ENCODE data around the gene CPNE1. TPM values are rescaled to one million over a fixed set of nuclear protein-coding genes. Genes with fewer than 3 reads are reported as not detected.

The CPNE1 gene
- total and polyA plus RNA-seq, 10 of the 15 experiments (the other 5 are each of a cell fraction or from before 2014, with no cell fraction given), result 84.9 to 209 (median 146) TPM

DNA sequence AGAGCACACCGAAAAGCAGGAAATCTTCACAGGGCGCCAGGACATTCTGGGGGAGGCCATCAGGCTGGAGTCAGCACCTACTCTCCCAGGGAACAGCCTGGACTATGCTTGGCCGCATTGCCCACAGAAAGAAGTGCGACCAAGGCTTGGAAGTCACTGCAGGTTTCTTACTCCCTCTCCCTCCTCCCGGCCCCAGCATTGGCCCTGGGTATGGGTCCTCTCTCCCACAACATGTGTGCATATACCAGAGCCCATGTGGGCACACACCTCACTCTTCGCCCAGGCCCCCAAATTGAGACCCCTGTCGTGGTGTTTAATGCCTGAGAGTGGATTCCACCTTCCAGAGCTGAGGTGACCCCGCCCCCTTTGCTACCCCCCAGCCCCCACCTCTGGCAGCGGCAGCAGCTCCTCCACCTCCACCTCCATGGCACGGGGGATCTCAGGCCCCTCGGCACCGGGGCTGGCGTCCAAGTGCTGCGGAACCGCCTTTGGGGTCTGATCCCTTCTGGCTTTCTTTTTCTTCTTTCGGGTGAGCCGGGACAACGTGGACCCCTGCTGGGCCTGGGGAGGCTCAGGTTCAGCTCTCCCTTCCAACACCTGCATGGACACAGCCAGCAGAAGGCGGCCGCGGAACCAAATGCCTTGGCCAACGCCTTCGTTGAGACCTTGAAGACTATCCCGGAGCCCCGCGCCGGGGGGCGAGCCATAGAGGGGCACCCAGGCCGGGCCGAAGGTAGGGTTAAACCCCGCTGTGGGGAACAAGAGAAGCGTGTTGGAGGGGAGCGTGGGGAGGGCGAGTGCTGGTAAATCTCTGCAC lies 64.3 kb downstream of the CPNE1 start:
- peaks cover 9 to 11% of the 10 kb centered on the region in 2 experiments; a peak in 3 of 4 replicates for H3K27me3 ChIP-seq (replicated peaks in 1 of 2; ENCODE audit: control insufficient read depth in 2 of 2, insufficient read depth in 2 of 2, low read length in 1 of 2)
- intact Hi-C loops (cut with micrococcal nuclease; ENCODE audit: unreplicated experiment) (loop anchor here (5.0 kb wide), 1 partner anchor 97 kb away; the partner anchor contains the start of genes NFS1 and ROMO1), in situ Hi-C loops (cut with MboI) (no loop called here)
- H3K4me2 ChIP-seq (ENCODE audit: control insufficient read depth, insufficient read depth), result peak overlapping the region; percentile 87
- H3K4me3 ChIP-seq, result peak overlapping the region; percentile 57; the same call in 1 of the 2 replicates
- H3K4me1 ChIP-seq (ENCODE audit: control insufficient read depth, insufficient read depth, low read length), result peaks cover 7% of the 10 kb centered on the region
- H2AFZ ChIP-seq (ENCODE audit: control insufficient read depth, low read depth, low read length), result no peak overlapping the region
- H3K9ac ChIP-seq (ENCODE audit: control insufficient read depth, insufficient read depth, low read length), result no peak overlapping the region
- no peaks in the 10 kb centered on the region for H3K36me3 ChIP-seq (ENCODE audit: control insufficient read depth in 2 of 2, insufficient read depth in 2 of 2, low read length in 1 of 2)
- FAIRE-seq (no peak), DNase-seq (ENCODE audit: low read depth, low spot score) (no peak), ATAC-seq (no peak)
- H3K27ac ChIP-seq (ENCODE audit: control insufficient read depth, insufficient read depth), result no peak overlapping the region
- no peaks in the 10 kb centered on the region for H3K9me3 ChIP-seq (replicated peaks; ENCODE audit: control insufficient read depth, insufficient read depth, low read length)
- POLR2A ChIA-PET, result interaction anchor here (0.6 kb wide), 1 partner anchor 1196 kb away, joined by 3 read pairs; no protein-coding TSS in a partner anchor
- TF ChIP-seq, protein P1, sequence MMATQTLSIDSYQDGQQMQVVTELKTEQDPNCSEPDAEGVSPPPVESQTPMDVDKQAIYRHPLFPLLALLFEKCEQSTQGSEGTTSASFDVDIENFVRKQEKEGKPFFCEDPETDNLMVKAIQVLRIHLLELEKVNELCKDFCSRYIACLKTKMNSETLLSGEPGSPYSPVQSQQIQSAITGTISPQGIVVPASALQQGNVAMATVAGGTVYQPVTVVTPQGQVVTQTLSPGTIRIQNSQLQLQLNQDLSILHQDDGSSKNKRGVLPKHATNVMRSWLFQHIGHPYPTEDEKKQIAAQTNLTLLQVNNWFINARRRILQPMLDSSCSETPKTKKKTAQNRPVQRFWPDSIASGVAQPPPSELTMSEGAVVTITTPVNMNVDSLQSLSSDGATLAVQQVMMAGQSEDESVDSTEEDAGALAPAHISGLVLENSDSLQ (IDR thresholded peaks at IDR 0.05), result no peak
- TF ChIP-seq SIN3A (IDR thresholded peaks at IDR 0.05; ENCODE audit: low read depth, low read length) (no peak), MTA2 (IDR thresholded peaks at IDR 0.05; ENCODE audit: low read depth) (no peak), CTCF (IDR thresholded peaks at IDR 0.05 in 2 of 3, conservative IDR thresholded peaks at IDR 0.05 in 1 of 3; ENCODE audit: control insufficient read depth in 2 of 3, extremely low read depth in 1 of 3, insufficient read depth in 1 of 3, low read depth in 3 of 3, low read length in 3 of 3) (no peak), PAX5 (IDR thresholded peaks at IDR 0.05; ENCODE audit: borderline replicate concordance, low read depth, low read length) (no peak), ATF3 (IDR thresholded peaks at IDR 0.05; ENCODE audit: borderline replicate concordance, extremely low read depth, low read depth, low read length) (no peak), ZSCAN29 (IDR thresholded peaks at IDR 0.05) (no peak), YY1 (IDR thresholded peaks at IDR 0.05; ENCODE audit: low read depth, low read length) (no peak), BMI1 (IDR thresholded peaks at IDR 0.05; ENCODE audit: borderline replicate concordance) (no peak), ASH2L (IDR thresholded peaks at IDR 0.05; ENCODE audit: borderline replicate concordance, low read depth) (no peak), RELA (IDR thresholded peaks at IDR 0.05; ENCODE audit: borderline replicate concordance, partially characterized antibody) (no peak)
- TF ChIP-seq, protein P2, sequence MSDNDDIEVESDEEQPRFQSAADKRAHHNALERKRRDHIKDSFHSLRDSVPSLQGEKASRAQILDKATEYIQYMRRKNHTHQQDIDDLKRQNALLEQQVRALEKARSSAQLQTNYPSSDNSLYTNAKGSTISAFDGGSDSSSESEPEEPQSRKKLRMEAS (IDR thresholded peaks at IDR 0.05; ENCODE audit: low read depth, low read length), result no peak
- CTCF ChIA-PET, result interaction anchor here (0.7 to 1.5 kb wide), 8 partner anchors 16 to 354 kb away, joined by 3 to 12 read pairs (median 3); partner anchors contain the start of genes SCAND1 and SPAG4
- WGBS (ENCODE audit: insufficient coverage, insufficient replicate concordance, low lambda C conversion rate, missing lambda C conversion rate), result 40% methylated on average over 34 of the region's 34 CpGs
- no TSS peak for BruUV-seq (replicated peaks)
- H3K79me2 ChIP-seq (ENCODE audit: control insufficient read depth, insufficient read depth, low read length), result no peaks in the 10 kb centered on the region
- H4K20me1 ChIP-seq (ENCODE audit: control insufficient read depth, insufficient read depth), result no peaks in the 10 kb centered on the region
- RAD21 ChIA-PET (ENCODE audit: unreplicated experiment), result interaction anchor here (0.6 to 1.5 kb wide), 7 partner anchors 11 to 353 kb away, joined by 3 to 11 read pairs (median 4); partner anchors contain the start of gene SPAG4
- SMC1A ChIA-PET (ENCODE audit: uncharacterized antibody, unreplicated experiment), result interaction anchor here (1.1 kb wide), 1 partner anchor 172 kb away, joined by 3 read pairs; no protein-coding TSS in a partner anchor

All from GM12878 (cell line).